Measurements from ENCODE around the gene STXBP1. TPM values are rescaled to one million over a fixed set of nuclear protein-coding genes. Genes with fewer than 3 reads are reported as not detected.
A peak's percentile ranks its signal among the peaks of the same experiment; 100 is the strongest.

Gene STXBP1
- total and polyA plus RNA-seq, 2 of the 13 experiments (the other 11 are each of a cell fraction or from before 2014, with no cell fraction given), result 2.9 TPM

GRCh38 chr9:127608104-127608966 is 3.7 kb upstream of the STXBP1 start (continued):
- no peak; the same call in 1 of the 2 replicates for TF ChIP-seq NFYB (CRISPR knock-in tag; IDR thresholded peaks at IDR 0.05)
- TF ChIP-seq RNF2 (conservative IDR thresholded peaks at IDR 0.05; ENCODE audit: low read depth), result no peak
- TF ChIP-seq ZNF235 (CRISPR knock-in tag; IDR thresholded peaks at IDR 0.05; ENCODE audit: borderline replicate concordance), result no peak
- TF ChIP-seq, protein P1, sequence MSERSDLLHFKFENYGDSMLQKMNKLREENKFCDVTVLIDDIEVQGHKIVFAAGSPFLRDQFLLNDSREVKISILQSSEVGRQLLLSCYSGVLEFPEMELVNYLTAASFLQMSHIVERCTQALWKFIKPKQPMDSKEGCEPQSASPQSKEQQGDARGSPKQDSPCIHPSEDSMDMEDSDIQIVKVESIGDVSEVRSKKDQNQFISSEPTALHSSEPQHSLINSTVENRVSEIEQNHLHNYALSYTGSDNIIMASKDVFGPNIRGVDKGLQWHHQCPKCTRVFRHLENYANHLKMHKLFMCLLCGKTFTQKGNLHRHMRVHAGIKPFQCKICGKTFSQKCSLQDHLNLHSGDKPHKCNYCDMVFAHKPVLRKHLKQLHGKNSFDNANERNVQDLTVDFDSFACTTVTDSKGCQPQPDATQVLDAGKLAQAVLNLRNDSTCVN (CRISPR knock-in tag; IDR thresholded peaks at IDR 0.05; ENCODE audit: borderline replicate concordance), result peak; percentile 70
- TF ChIP-seq MLLT10 (CRISPR knock-in tag; IDR thresholded peaks at IDR 0.05), result no peak
- TF ChIP-seq ZFP41 (CRISPR knock-in tag; IDR thresholded peaks at IDR 0.05; ENCODE audit: borderline replicate concordance), result 0 out of 2 replicates have a peak, but pooled peaks have one; percentile 66
- TF ChIP-seq ZNF597 (CRISPR knock-in tag; IDR thresholded peaks at IDR 0.05), result no peak
- peak; percentile 90; the same call in 1 of the 2 replicates for TF ChIP-seq ZIK1 (CRISPR knock-in tag; IDR thresholded peaks at IDR 0.05; ENCODE audit: borderline replicate concordance, low read depth)
- TF ChIP-seq ISX (CRISPR knock-in tag; conservative IDR thresholded peaks at IDR 0.05), result no peak
- TF ChIP-seq, protein P2, sequence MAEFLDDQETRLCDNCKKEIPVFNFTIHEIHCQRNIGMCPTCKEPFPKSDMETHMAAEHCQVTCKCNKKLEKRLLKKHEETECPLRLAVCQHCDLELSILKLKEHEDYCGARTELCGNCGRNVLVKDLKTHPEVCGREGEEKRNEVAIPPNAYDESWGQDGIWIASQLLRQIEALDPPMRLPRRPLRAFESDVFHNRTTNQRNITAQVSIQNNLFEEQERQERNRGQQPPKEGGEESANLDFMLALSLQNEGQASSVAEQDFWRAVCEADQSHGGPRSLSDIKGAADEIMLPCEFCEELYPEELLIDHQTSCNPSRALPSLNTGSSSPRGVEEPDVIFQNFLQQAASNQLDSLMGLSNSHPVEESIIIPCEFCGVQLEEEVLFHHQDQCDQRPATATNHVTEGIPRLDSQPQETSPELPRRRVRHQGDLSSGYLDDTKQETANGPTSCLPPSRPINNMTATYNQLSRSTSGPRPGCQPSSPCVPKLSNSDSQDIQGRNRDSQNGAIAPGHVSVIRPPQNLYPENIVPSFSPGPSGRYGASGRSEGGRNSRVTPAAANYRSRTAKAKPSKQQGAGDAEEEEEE (CRISPR knock-in tag; IDR thresholded peaks at IDR 0.05; ENCODE audit: borderline replicate concordance), result no peak
- TF ChIP-seq ZMYM3 (CRISPR knock-in tag; IDR thresholded peaks at IDR 0.05), result peak; percentile 78; the same call in 1 of the 2 replicates
- TF ChIP-seq NAIF1 (CRISPR knock-in tag; IDR thresholded peaks at IDR 0.05; ENCODE audit: borderline replicate concordance), result peak; percentile 77; the same call in 1 of the 2 replicates
- no peak for TF ChIP-seq SOX6 (IDR thresholded peaks at IDR 0.05)
- no peak for TF ChIP-seq SOX6 (CRISPR knock-in tag; IDR thresholded peaks at IDR 0.05)
- TF ChIP-seq ZNF160 (CRISPR knock-in tag; IDR thresholded peaks at IDR 0.05), result no peak
- no peak for TF ChIP-seq U2AF2 (IDR thresholded peaks at IDR 0.05; ENCODE audit: low read depth, low read length)
- TF ChIP-seq, protein P3, sequence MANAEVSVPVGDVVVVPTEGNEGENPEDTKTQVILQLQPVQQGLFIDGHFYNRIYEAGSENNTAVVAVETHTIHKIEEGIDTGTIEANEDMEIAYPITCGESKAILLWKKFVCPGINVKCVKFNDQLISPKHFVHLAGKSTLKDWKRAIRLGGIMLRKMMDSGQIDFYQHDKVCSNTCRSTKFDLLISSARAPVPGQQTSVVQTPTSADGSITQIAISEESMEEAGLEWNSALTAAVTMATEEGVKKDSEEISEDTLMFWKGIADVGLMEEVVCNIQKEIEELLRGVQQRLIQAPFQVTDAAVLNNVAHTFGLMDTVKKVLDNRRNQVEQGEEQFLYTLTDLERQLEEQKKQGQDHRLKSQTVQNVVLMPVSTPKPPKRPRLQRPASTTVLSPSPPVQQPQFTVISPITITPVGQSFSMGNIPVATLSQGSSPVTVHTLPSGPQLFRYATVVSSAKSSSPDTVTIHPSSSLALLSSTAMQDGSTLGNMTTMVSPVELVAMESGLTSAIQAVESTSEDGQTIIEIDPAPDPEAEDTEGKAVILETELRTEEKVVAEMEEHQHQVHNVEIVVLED (CRISPR knock-in tag; IDR thresholded peaks at IDR 0.05; ENCODE audit: borderline replicate concordance), result peak; percentile 55; the same call in 1 of the 2 replicates
- no peak for TF ChIP-seq ZNF724P (CRISPR knock-in tag; IDR thresholded peaks at IDR 0.05; ENCODE audit: borderline replicate concordance)
- TF ChIP-seq, protein P4, sequence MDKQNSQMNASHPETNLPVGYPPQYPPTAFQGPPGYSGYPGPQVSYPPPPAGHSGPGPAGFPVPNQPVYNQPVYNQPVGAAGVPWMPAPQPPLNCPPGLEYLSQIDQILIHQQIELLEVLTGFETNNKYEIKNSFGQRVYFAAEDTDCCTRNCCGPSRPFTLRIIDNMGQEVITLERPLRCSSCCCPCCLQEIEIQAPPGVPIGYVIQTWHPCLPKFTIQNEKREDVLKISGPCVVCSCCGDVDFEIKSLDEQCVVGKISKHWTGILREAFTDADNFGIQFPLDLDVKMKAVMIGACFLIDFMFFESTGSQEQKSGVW (CRISPR knock-in tag; IDR thresholded peaks at IDR 0.05; ENCODE audit: borderline replicate concordance), result no peak
- no peak for TF ChIP-seq TAF15 (IDR thresholded peaks at IDR 0.05; ENCODE audit: low read depth, low read length, poor library complexity, severe bottlenecking)
- 0 out of 2 replicates have a peak, but pooled peaks have one; percentile 51 for TF ChIP-seq ZNF615 (CRISPR knock-in tag; IDR thresholded peaks at IDR 0.05; ENCODE audit: borderline replicate concordance)
- TF ChIP-seq ZNF589 (CRISPR knock-in tag; conservative IDR thresholded peaks at IDR 0.05), result peak; percentile 83; the same call in 1 of the 2 replicates

All from HepG2 (cell line).